Endothelial cell of umbilical vein (primary cell): ENCODE data around the gene SUV39H1. TPM values are rescaled to one million over a fixed set of nuclear protein-coding genes. Genes with fewer than 3 reads are reported as not detected.

Experiments
- BruUV-seq: library from RNA; stranded (reverse); fragments of 400-500 nt; replicated peaks from 2 replicates; lab custom pipeline; 2021; lab: Mats Ljungman, UMichigan
- CTCF ChIA-PET: fragments of 300-600, 350-600 bp; sonication (Branson Sonifier 250); formaldehyde crosslinking; loops from one replicate; lab custom pipeline; 2021; ENCODE audit warnings: antibody characterized with exemption, inconsistent platforms; lab: Charles Lee
- POLR2A ChIA-PET: fragments of 300-600, 350-600 bp; sonication (Branson Sonifier 250); formaldehyde crosslinking; loops from one replicate; lab custom pipeline; 2021; ENCODE audit warnings: antibody characterized with exemption, inconsistent platforms; lab: Charles Lee
- DNase-seq: peaks from one replicate; pipeline ENCODE4 v3.0.0-alpha.2; 2011; ENCODE audit warnings: low read depth, low spot score
- FAIRE-seq: peaks from 2 replicates; lab custom pipeline; 2011; peaks lifted over from hg19 to GRCh38; lab: Jason Lieb, UNC
- H2AFZ ChIP-seq: 2 replicates; pipeline ENCODE4 v1.6.0; 2012; ENCODE audit warnings: low read depth, low read length, control low read depth, inconsistent platforms
- H3K27ac ChIP-seq: 2 replicates; pipeline ENCODE4 v1.5.1; 2011; ENCODE audit warnings: low read depth, mild to moderate bottlenecking, control low read depth, low read length, moderate library complexity; ENCODE audit not compliant: insufficient read depth
- H3K27me3 ChIP-seq, 2 experiments: 2 replicates each; pipeline versions ENCODE4 v1.6.0 to v1.6.1; 2011; ENCODE audit warnings: low read length in 2 of 2, mixed read lengths in 1 of 2; ENCODE audit not compliant: control insufficient read depth in 2 of 2, insufficient read depth in 2 of 2
- H3K36me3 ChIP-seq, 2 experiments: 2 replicates in 1 of 2; 3 replicates in 1 of 2; pipeline ENCODE4 v1.5.1; 2011; ENCODE audit warnings: low read length in 2 of 2, mild to moderate bottlenecking in 1 of 2, moderate library complexity in 1 of 2; ENCODE audit not compliant: control insufficient read depth in 2 of 2, insufficient read depth in 2 of 2; ENCODE audit errors: extremely low read depth in 1 of 2
- H3K4me1 ChIP-seq: 3 replicates; pipeline ENCODE4 v1.5.1; 2011; ENCODE audit warnings: mild to moderate bottlenecking, low read length; ENCODE audit not compliant: control insufficient read depth, insufficient read depth; ENCODE audit errors: extremely low read depth
- H3K4me2 ChIP-seq: 2 replicates; pipeline ENCODE4 v1.6.1; 2011; ENCODE audit warnings: low read length, control low read depth, mixed read lengths; ENCODE audit not compliant: insufficient read depth
- H3K4me3 ChIP-seq, 3 experiments: fragments of 200-600 bp in 1 of 3; sonication (generic), shearing (Covaris generic) in 1 of 3; replicated peaks in 1 of 3; 2 replicates each; pipeline ENCODE4 v1.5.1; 2011 to 2016; ENCODE audit warnings: control low read depth in 3 of 3, low read length in 3 of 3, mild to moderate bottlenecking in 2 of 3, inconsistent platforms in 1 of 3, low read depth in 1 of 3, moderate library complexity in 1 of 3; ENCODE audit not compliant: insufficient read depth in 1 of 3
- H3K79me2 ChIP-seq: 2 replicates; pipeline ENCODE4 v1.6.0; 2012; ENCODE audit warnings: low read length, inconsistent platforms; ENCODE audit not compliant: control insufficient read depth, insufficient read depth
- H3K9ac ChIP-seq: replicated peaks from 2 replicates; pipeline ENCODE3; 2011; ENCODE audit warnings: low read length, control low read depth; ENCODE audit not compliant: insufficient read depth; ENCODE audit errors: extremely low read depth
- H3K9me1 ChIP-seq: replicated peaks from 3 replicates; pipeline ENCODE4 v1.6.0; 2011; ENCODE audit warnings: mild to moderate bottlenecking, low read length; ENCODE audit not compliant: control insufficient read depth, insufficient read depth; ENCODE audit errors: extremely low read depth
- H3K9me3 ChIP-seq: replicated peaks from 2 replicates; pipeline ENCODE4 v1.5.1; 2012; ENCODE audit warnings: low read length, inconsistent platforms; ENCODE audit not compliant: control insufficient read depth, insufficient read depth
- H4K20me1 ChIP-seq: replicated peaks from 2 replicates; pipeline ENCODE3; 2011; ENCODE audit warnings: mild to moderate bottlenecking, low read length; ENCODE audit not compliant: control insufficient read depth, insufficient read depth; ENCODE audit errors: extremely low read depth
- EZH2 ChIP-seq: IDR thresholded peaks from 2 replicates; pipeline ENCODE4 v1.6.1; 2012; ENCODE audit warnings: borderline replicate concordance, low read depth, mild to moderate bottlenecking, moderate library complexity, low read length, inconsistent platforms; ENCODE audit not compliant: severe bottlenecking
- FOS ChIP-seq: IDR thresholded peaks from 2 replicates; pipeline ENCODE4 v1.6.1; 2011; ENCODE audit warnings: mild to moderate bottlenecking, low read length, moderate library complexity, borderline replicate concordance; ENCODE audit not compliant: insufficient read depth
- GATA2 ChIP-seq: IDR thresholded peaks from 2 replicates; pipeline ENCODE4 v1.7.0; 2011; ENCODE audit warnings: low read depth, mild to moderate bottlenecking, moderate library complexity, mixed read lengths, low read length; ENCODE audit not compliant: insufficient read length, insufficient read depth
- JUN ChIP-seq: IDR thresholded peaks from 2 replicates; pipeline ENCODE4 v1.6.1; 2011; ENCODE audit warnings: borderline replicate concordance, low read depth; ENCODE audit not compliant: insufficient read length, insufficient read depth
- MYC ChIP-seq: IDR thresholded peaks from one replicate; pipeline ENCODE4 v1.6.1; 2011; ENCODE audit warnings: mild to moderate bottlenecking, low read depth, low read length
- POLR2A ChIP-seq: IDR thresholded peaks from 2 replicates; pipeline ENCODE4 v1.6.1; 2012; ENCODE audit warnings: low read depth, mild to moderate bottlenecking, control low read depth, low read length
- POLR2AphosphoS5 ChIP-seq: IDR thresholded peaks from 2 replicates; pipeline ENCODE4 v1.6.1; 2012; ENCODE audit warnings: low read depth, mild to moderate bottlenecking, control low read depth, low read length, moderate library complexity; ENCODE audit not compliant: insufficient read depth
- dilution Hi-C: fragments of 300-500 bp; cut with MboI; formaldehyde crosslinking; loops from one replicate; pipeline ENCODE4 v1.15.0; 2019; ENCODE audit warnings: low sequenced_read_pairs; ENCODE audit not compliant: extremely low pct_ligation_motif_present
- intact Hi-C: fragments of 100-400 bp; cut with micrococcal nuclease; formaldehyde crosslinking; loops from one replicate; pipeline ENCODE4 v1.10.0; 2022
- polyA plus RNA-seq, 4 experiments: library from polyadenylated mRNA; depleted of rRNA in 3 of 4; stranded (reverse) in 3 of 4; unstranded in 1 of 4; fragments of >200 nt; gene quantifications; 2 replicates each; pipeline versions ENCODE4 v1.2.1 to v1.2.3, GENCODE V29; 2011 to 2012; ENCODE audit warnings: missing spikeins in 1 of 4
- total RNA-seq: library from RNA; stranded (reverse); gene quantifications from 2 replicates; pipeline ENCODE4 v1.2.3, GENCODE V29; 2021
- TF ChIP-seq, protein P1 (sequence below), 2 donors: IDR thresholded peaks; 1 replicate in 1 of 2; 2 replicates in 1 of 2; pipeline ENCODE4 v1.5.1; 2011; ENCODE audit warnings: low read length in 2 of 2, mild to moderate bottlenecking in 2 of 2, moderate library complexity in 2 of 2, control low read depth in 1 of 2, inconsistent platforms in 1 of 2, low read depth in 1 of 2; ENCODE audit not compliant: insufficient read depth in 1 of 2; ENCODE audit errors: extremely low read depth in 1 of 2
- TF ChIP-seq, protein P2 (sequence below): IDR thresholded peaks from 2 replicates; pipeline ENCODE4 v1.6.1; 2011; ENCODE audit not compliant: insufficient read depth, insufficient read length

Gene SUV39H1
- total and polyA plus RNA-seq, 2 donors (not counting 3 experiments of a cell fraction or from before 2014, with no cell fraction given): 18.2 to 19.0 TPM

DNA sequence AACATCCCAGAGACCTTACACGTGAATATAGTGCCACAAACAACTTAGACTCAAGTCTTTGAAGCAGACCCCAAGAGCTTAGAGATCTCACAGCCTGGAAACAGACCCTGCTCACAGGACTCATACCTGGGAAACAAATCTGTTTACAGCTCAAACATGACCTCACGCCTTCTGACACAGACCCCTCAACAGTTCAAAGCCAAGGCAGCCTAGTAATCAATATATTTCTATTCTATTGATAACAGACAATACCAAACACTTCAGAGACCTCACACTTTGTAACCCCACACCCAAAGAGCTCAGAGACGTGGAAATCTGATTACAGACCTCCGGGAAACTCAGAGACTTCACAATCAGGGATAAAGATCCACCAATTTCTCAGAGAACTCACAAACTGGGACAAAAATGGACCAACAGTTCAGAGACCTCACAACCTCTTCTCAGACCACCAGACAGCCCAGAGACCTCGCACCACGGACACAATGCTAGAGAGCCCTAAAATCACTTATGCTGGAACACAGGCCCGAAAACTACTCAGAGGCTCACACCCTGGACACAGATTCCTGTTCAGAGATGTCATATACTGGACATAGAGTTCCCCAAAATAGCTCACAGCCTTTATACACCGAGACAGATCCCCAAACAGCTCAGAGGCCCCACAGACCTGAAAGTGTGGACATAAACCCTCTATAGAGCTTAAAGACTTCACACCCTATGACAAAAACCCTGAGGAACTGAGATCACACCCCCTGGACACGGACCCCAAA, 14.8 kb downstream of the SUV39H1 start:
- Histone ChIP-seq H3K79me2 (no peaks in the 10 kb centered on the region), H3K9me3 (no peaks in the 10 kb centered on the region), H3K9ac (no peak overlapping the region), H3K27ac (no peak overlapping the region), H3K36me3 (no peaks in the 10 kb centered on the region), H3K9me1 (no peaks in the 10 kb centered on the region), H2AFZ (no peak overlapping the region), H3K4me2 (no peak overlapping the region), H3K4me1 (no peaks in the 10 kb centered on the region), H3K4me3 (no peak overlapping the region), H4K20me1 (no peaks in the 10 kb centered on the region), H3K27me3 (peaks cover 0 to 7% of the 10 kb centered on the region in 2 experiments)
- dilution Hi-C loops (no loop called here), intact Hi-C loops (no loop called here)
- ChIA-PET CTCF (interaction anchor here (0.9 kb wide), 1 partner anchor 35 kb away, joined by 3 read pairs; no protein-coding TSS in a partner anchor), POLR2A (no interaction called here)
- FAIRE-seq: no peak
- no peak for DNase-seq
- BruUV-seq: no TSS peak
- TF ChIP-seq POLR2A (no peak), MYC (no peak), JUN (no peak), FOS (no peak), GATA2 (no peak), POLR2AphosphoS5 (no peak), EZH2 (no peak)
- TF ChIP-seq, protein P1, sequence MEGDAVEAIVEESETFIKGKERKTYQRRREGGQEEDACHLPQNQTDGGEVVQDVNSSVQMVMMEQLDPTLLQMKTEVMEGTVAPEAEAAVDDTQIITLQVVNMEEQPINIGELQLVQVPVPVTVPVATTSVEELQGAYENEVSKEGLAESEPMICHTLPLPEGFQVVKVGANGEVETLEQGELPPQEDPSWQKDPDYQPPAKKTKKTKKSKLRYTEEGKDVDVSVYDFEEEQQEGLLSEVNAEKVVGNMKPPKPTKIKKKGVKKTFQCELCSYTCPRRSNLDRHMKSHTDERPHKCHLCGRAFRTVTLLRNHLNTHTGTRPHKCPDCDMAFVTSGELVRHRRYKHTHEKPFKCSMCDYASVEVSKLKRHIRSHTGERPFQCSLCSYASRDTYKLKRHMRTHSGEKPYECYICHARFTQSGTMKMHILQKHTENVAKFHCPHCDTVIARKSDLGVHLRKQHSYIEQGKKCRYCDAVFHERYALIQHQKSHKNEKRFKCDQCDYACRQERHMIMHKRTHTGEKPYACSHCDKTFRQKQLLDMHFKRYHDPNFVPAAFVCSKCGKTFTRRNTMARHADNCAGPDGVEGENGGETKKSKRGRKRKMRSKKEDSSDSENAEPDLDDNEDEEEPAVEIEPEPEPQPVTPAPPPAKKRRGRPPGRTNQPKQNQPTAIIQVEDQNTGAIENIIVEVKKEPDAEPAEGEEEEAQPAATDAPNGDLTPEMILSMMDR (IDR thresholded peaks at IDR 0.05; ENCODE audit: extremely low read depth in 1 of 2, insufficient read depth in 1 of 2, low read depth in 1 of 2, low read length in 2 of 2): no peak
- TF ChIP-seq, protein P2, sequence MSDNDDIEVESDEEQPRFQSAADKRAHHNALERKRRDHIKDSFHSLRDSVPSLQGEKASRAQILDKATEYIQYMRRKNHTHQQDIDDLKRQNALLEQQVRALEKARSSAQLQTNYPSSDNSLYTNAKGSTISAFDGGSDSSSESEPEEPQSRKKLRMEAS: no peak
